Nephron progenitor cell (in vitro differentiated cells): Measurements from ENCODE around the gene GRIK2.
"Not testable (repeated sequence)": the region's sequence is repeated elsewhere in the genome, so short reads cannot be mapped to it uniquely, and the experiment has no call there.

Source experiments
- DNase-seq: peaks from one replicate; pipeline ENCODE4 v3.0.0; 2021
- H3K27ac Mint-ChIP-seq: 2 replicates; pipeline ENCODE4 v1.8.0; 2021; ENCODE audit warnings: mild to moderate bottlenecking, moderate library complexity, mixed read lengths
- H3K27me3 Mint-ChIP-seq: 2 replicates; pipeline ENCODE4 v1.8.0; 2021; ENCODE audit warnings: mild to moderate bottlenecking, low read depth, mixed read lengths; ENCODE audit not compliant: poor library complexity
- H3K36me3 Mint-ChIP-seq: 2 replicates; pipeline ENCODE4 v1.8.0; 2021; ENCODE audit warnings: low read depth, mixed read lengths
- H3K4me1 Mint-ChIP-seq: 2 replicates; pipeline ENCODE4 v1.8.0; 2021; ENCODE audit warnings: mixed read lengths
- H3K4me3 Mint-ChIP-seq: 2 replicates; pipeline ENCODE4 v1.8.0; 2021; ENCODE audit warnings: mild to moderate bottlenecking, moderate library complexity, mixed read lengths
- H3K9me3 Mint-ChIP-seq: 2 replicates; pipeline ENCODE4 v1.8.0; 2021; ENCODE audit warnings: mild to moderate bottlenecking, moderate library complexity, mixed read lengths
- CTCF ChIP-seq: fragments of 200-600 bp; sonication (generic); IDR thresholded peaks from 2 replicates; pipeline ENCODE4 v1.5.0; 2021; ENCODE audit warnings: antibody characterized with exemption

Gene GRIK2

GRCh38 chr6:101365181-101365580 is 28.3 kb upstream of the GRIK2 start:
- Mint-ChIP-seq H3K9me3 (no peaks in the 10 kb centered on the region), H3K4me3 (no peak overlapping the region), H3K36me3 (no peaks in the 10 kb centered on the region), H3K27ac (no peak overlapping the region), H3K4me1 (no peaks in the 10 kb centered on the region), H3K27me3 (no peaks in the 10 kb centered on the region)
- DNase-seq = no peak
- TF ChIP-seq CTCF = no peak

- H3K27ac Mint-ChIP-seq = no peak overlapping the region
- DNase-seq = no peak
- no peaks in the 10 kb centered on the region for H3K27me3 Mint-ChIP-seq
- no peaks in the 10 kb centered on the region for H3K36me3 Mint-ChIP-seq
- no peaks in the 10 kb centered on the region for H3K4me1 Mint-ChIP-seq
- H3K4me3 Mint-ChIP-seq = no peak overlapping the region
- no peaks in the 10 kb centered on the region for H3K9me3 Mint-ChIP-seq
- no peak for TF ChIP-seq CTCF
Measured at GRCh38 chr6:101379926-101380325, 13.6 kb upstream of the GRIK2 start.

- Mint-ChIP-seq H3K27ac (no peak overlapping the region), H3K4me1 (no peaks in the 10 kb centered on the region), H3K4me3 (no peak overlapping the region), H3K27me3 (no peaks in the 10 kb centered on the region), H3K9me3 (no peaks in the 10 kb centered on the region), H3K36me3 (no peaks in the 10 kb centered on the region)
- no peak for TF ChIP-seq CTCF
- no peak for DNase-seq
Measured at GRCh38 chr6:101380897-101381630, 12.4 kb upstream of the GRIK2 start.

- H3K27ac Mint-ChIP-seq, H3K36me3 Mint-ChIP-seq, H3K9me3 Mint-ChIP-seq, DNase-seq, H3K4me3 Mint-ChIP-seq, H3K4me1 Mint-ChIP-seq, H3K27me3 Mint-ChIP-seq: not testable (repeated sequence)
Measured at GRCh38 chr6:101383747-101384146, 9.8 kb upstream of the GRIK2 start.

- peak; percentile 44 for TF ChIP-seq CTCF
- no peaks in the 10 kb centered on the region for H3K36me3 Mint-ChIP-seq
- no peak for DNase-seq
- no peak overlapping the region for H3K27ac Mint-ChIP-seq
- H3K9me3 Mint-ChIP-seq = no peaks in the 10 kb centered on the region
- no peak overlapping the region for H3K4me3 Mint-ChIP-seq
- peaks cover 14% of the 10 kb centered on the region for H3K27me3 Mint-ChIP-seq
- peaks cover 26% of the 10 kb centered on the region for H3K4me1 Mint-ChIP-seq
Measured at GRCh38 chr6:101386982-101387381, 6.5 kb upstream of the GRIK2 start.

GRCh38 chr6:101391772-101392585 is 1.5 kb upstream of the GRIK2 start:
- Mint-ChIP-seq H3K4me3 (peak overlapping the region; percentile 90), H3K27ac (peak overlapping the region; percentile 69), H3K36me3 (no peaks in the 10 kb centered on the region), H3K27me3 (peaks cover 62% of the 10 kb centered on the region), H3K4me1 (peaks cover 47% of the 10 kb centered on the region), H3K9me3 (no peaks in the 10 kb centered on the region)
- no peak for TF ChIP-seq CTCF
- DNase-seq = peak; percentile 46
